Measurements from ENCODE around the gene DTX3.
"Not testable (repeated sequence)": the region's sequence is repeated elsewhere in the genome, so short reads cannot be mapped to it uniquely, and the experiment has no call there.

Gene DTX3

GRCh38 chr12:57611827-57612710, 7.4 kb downstream of the DTX3 start:
- Histone ChIP-seq H3K4me1 (ENCODE audit: control insufficient read depth, insufficient read depth, low read length, poor library complexity, severe bottlenecking) (peaks cover 20% of the 10 kb centered on the region), H3K27me3 (replicated peaks; ENCODE audit: control insufficient read depth, insufficient read depth, low read length, poor library complexity, severe bottlenecking) (peaks cover 8% of the 10 kb centered on the region), H3K27ac (ENCODE audit: insufficient read depth, low read length, poor library complexity, severe bottlenecking) (no peak overlapping the region), H3K36me3 (ENCODE audit: control insufficient read depth, insufficient read depth, low read length) (no peaks in the 10 kb centered on the region), H3K9me3 (ENCODE audit: control insufficient read depth, low read length) (no peaks in the 10 kb centered on the region), H3K4me3 (ENCODE audit: insufficient read depth, low read depth, low read length, poor library complexity, severe bottlenecking) (peak overlapping the region; percentile 59)
- no peak for DNase-seq

GRCh38 chr12:57612711-57613426, 8.2 kb downstream of the DTX3 start:
- no peak overlapping the region for H3K4me3 ChIP-seq (ENCODE audit: insufficient read depth, low read depth, low read length, poor library complexity, severe bottlenecking)
- H3K36me3 ChIP-seq (ENCODE audit: control insufficient read depth, insufficient read depth, low read length), result no peaks in the 10 kb centered on the region
- DNase-seq, result no peak
- H3K4me1 ChIP-seq (ENCODE audit: control insufficient read depth, insufficient read depth, low read length, poor library complexity, severe bottlenecking), result peaks cover 20% of the 10 kb centered on the region
- H3K27me3 ChIP-seq (replicated peaks; ENCODE audit: control insufficient read depth, insufficient read depth, low read length, poor library complexity, severe bottlenecking), result peaks cover 14% of the 10 kb centered on the region
- no peak overlapping the region for H3K27ac ChIP-seq (ENCODE audit: insufficient read depth, low read length, poor library complexity, severe bottlenecking)
- H3K9me3 ChIP-seq (ENCODE audit: control insufficient read depth, low read length), result no peaks in the 10 kb centered on the region

- H3K36me3 ChIP-seq (ENCODE audit: control insufficient read depth, insufficient read depth, low read length), result no peaks in the 10 kb centered on the region
- H3K27ac ChIP-seq (ENCODE audit: insufficient read depth, low read length, poor library complexity, severe bottlenecking), result no peak overlapping the region
- H3K9me3 ChIP-seq (ENCODE audit: control insufficient read depth, low read length), result no peaks in the 10 kb centered on the region
- H3K4me3 ChIP-seq (ENCODE audit: insufficient read depth, low read depth, low read length, poor library complexity, severe bottlenecking), result no peak overlapping the region
- peaks cover 20% of the 10 kb centered on the region for H3K4me1 ChIP-seq (ENCODE audit: control insufficient read depth, insufficient read depth, low read length, poor library complexity, severe bottlenecking)
- H3K27me3 ChIP-seq (replicated peaks; ENCODE audit: control insufficient read depth, insufficient read depth, low read length, poor library complexity, severe bottlenecking), result peaks cover 17% of the 10 kb centered on the region
- no peak for DNase-seq
These were observed 8.9 kb downstream of the DTX3 start for GRCh38 chr12:57613427-57614109.

DNA sequence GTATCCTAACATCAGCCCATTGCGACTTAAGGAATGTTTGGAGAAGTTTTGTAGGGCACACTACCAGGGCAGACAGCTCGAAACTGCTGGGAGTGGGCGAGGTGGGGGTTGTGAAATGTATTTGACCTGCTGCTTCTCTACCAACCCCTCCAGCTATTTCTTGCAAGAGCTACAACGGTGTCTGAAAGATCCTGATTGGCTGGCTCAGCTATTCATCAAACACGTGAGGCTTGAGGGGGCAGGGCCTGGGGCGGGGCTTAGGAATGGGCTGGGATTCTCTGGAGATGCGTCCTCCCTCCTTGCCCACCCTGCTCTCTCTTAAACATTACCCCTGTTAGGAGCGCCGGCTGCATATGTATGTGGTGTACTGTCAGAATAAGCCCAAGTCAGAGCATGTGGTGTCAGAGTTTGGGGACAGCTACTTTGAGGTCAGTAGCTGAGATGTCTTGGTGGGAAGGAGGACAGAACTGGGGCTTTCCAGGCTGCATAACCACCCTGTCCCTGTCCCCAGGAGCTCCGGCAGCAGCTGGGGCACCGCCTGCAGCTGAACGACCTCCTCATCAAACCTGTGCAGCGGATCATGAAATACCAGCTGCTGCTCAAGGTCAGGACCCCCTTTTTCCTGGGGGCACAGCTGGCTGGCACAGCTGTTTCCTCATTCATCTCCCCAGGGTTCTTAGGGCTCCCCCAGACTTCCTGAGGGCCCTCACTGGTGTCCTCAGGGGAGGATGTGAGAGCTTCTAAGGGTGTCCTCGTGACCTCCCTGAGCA, 9.7 kb downstream of the DTX3 start:
- Histone ChIP-seq H3K9me3 (ENCODE audit: control insufficient read depth, low read length) (no peaks in the 10 kb centered on the region), H3K4me1 (ENCODE audit: control insufficient read depth, insufficient read depth, low read length, poor library complexity, severe bottlenecking) (peaks cover 21% of the 10 kb centered on the region), H3K27me3 (replicated peaks; ENCODE audit: control insufficient read depth, insufficient read depth, low read length, poor library complexity, severe bottlenecking) (peaks cover 24% of the 10 kb centered on the region), H3K36me3 (ENCODE audit: control insufficient read depth, insufficient read depth, low read length) (no peaks in the 10 kb centered on the region), H3K27ac (ENCODE audit: insufficient read depth, low read length, poor library complexity, severe bottlenecking) (no peak overlapping the region), H3K4me3 (ENCODE audit: insufficient read depth, low read depth, low read length, poor library complexity, severe bottlenecking) (no peak overlapping the region)
- DNase-seq, result no peak

DNA sequence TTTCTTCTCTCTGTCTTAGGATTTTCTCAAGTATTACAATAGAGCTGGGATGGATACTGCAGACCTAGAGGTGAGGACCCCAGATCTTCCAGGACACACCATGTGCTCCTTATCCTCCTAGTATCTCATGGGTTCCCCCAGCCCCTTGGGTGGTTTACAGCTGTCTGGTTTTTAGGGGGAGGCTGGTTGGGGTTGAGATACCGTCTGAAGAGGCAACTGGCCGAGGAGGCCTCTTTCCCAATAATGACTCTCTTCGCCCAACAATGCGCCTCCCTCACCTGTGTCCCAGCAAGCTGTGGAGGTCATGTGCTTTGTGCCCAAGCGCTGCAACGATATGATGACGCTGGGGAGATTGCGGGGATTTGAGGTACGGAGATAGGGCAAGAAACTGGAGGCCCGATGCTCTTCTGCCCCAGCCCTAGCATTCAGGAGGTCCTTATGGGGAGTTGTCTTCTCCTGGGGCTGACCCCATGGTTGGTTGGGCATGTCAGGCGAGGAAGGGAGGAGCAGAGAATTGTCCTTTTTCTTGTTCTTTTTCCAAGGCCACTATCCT, 10.4 kb downstream of the DTX3 start:
- Histone ChIP-seq H3K27me3 (replicated peaks; ENCODE audit: control insufficient read depth, insufficient read depth, low read length, poor library complexity, severe bottlenecking) (peaks cover 30% of the 10 kb centered on the region), H3K36me3 (ENCODE audit: control insufficient read depth, insufficient read depth, low read length) (no peaks in the 10 kb centered on the region), H3K9me3 (ENCODE audit: control insufficient read depth, low read length) (no peaks in the 10 kb centered on the region), H3K4me1 (ENCODE audit: control insufficient read depth, insufficient read depth, low read length, poor library complexity, severe bottlenecking) (peaks cover 27% of the 10 kb centered on the region), H3K4me3 (ENCODE audit: insufficient read depth, low read depth, low read length, poor library complexity, severe bottlenecking) (no peak overlapping the region), H3K27ac (ENCODE audit: insufficient read depth, low read length, poor library complexity, severe bottlenecking) (no peak overlapping the region)
- DNase-seq, result no peak

DNA sequence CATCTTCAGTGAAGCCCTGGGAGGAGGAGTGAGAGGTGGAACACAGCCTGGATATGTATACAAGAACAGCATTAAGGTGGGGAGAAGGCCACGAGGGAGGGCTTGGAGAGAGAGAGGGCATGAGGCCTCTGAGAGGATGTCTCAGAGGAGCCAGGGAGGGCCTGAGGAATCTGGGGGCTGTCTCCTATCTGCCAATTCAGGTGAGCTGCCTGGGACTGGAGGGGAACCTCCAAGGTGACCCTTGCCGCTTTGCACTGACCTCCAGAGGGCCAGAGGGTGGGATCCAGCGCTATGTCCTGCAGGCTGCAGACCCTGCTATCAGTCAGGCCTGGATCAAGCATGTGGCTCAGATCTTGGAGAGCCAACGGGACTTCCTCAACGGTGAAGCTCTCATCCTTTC, 11.0 kb downstream of the DTX3 start:
- Histone ChIP-seq H3K27ac (ENCODE audit: insufficient read depth, low read length, poor library complexity, severe bottlenecking) (no peak overlapping the region), H3K27me3 (replicated peaks; ENCODE audit: control insufficient read depth, insufficient read depth, low read length, poor library complexity, severe bottlenecking) (peaks cover 35% of the 10 kb centered on the region), H3K9me3 (ENCODE audit: control insufficient read depth, low read length) (no peaks in the 10 kb centered on the region), H3K4me1 (ENCODE audit: control insufficient read depth, insufficient read depth, low read length, poor library complexity, severe bottlenecking) (peaks cover 27% of the 10 kb centered on the region), H3K36me3 (ENCODE audit: control insufficient read depth, insufficient read depth, low read length) (no peaks in the 10 kb centered on the region), H3K4me3 (ENCODE audit: insufficient read depth, low read depth, low read length, poor library complexity, severe bottlenecking) (no peak overlapping the region)
- DNase-seq, result no peak

DNA sequence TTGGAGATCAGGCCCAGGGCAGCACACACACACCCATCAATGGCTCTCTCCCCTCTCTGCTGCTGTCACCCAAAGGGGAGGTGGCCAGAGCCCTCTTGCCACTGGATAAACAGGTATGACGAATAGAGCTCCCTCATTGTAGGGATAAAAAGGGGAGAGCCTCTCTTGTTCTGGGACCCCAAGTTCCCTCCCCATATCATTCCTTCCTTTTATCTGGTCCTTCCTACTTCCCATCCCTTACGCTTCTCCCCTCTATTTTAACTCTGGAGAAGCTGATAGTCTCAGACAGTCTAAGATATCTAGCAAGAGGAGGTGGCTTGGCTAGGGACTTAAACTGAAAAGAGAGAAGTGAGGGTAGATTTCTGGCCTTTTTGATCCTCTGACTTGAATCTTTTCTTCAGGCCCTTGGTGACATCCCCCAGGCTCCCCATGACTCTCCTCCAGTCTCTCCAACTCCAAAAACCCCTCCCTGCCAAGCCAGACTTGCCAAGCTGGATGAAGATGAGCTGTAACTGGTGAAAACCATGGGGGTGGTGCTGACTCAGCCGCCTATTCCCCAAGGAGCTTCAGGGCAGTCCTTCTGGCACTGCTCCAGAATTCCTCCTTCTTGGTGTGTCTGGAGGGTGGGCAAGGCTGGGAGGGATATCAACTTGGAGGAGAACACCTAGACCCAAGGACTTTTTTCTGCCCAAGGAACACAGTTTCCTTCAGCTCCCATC, 11.9 kb downstream of the DTX3 start:
- H3K36me3 ChIP-seq (ENCODE audit: control insufficient read depth, insufficient read depth, low read length), result no peaks in the 10 kb centered on the region
- peaks cover 41% of the 10 kb centered on the region for H3K27me3 ChIP-seq (replicated peaks; ENCODE audit: control insufficient read depth, insufficient read depth, low read length, poor library complexity, severe bottlenecking)
- peaks cover 27% of the 10 kb centered on the region for H3K4me1 ChIP-seq (ENCODE audit: control insufficient read depth, insufficient read depth, low read length, poor library complexity, severe bottlenecking)
- no peak overlapping the region for H3K27ac ChIP-seq (ENCODE audit: insufficient read depth, low read length, poor library complexity, severe bottlenecking)
- no peak for DNase-seq
- no peaks in the 10 kb centered on the region for H3K9me3 ChIP-seq (ENCODE audit: control insufficient read depth, low read length)
- H3K4me3 ChIP-seq (ENCODE audit: insufficient read depth, low read depth, low read length, poor library complexity, severe bottlenecking), result no peak overlapping the region

- Histone ChIP-seq H3K9me3 (ENCODE audit: control insufficient read depth, low read length) (no peaks in the 10 kb centered on the region), H3K4me3 (ENCODE audit: insufficient read depth, low read depth, low read length, poor library complexity, severe bottlenecking) (no peak overlapping the region), H3K4me1 (ENCODE audit: control insufficient read depth, insufficient read depth, low read length, poor library complexity, severe bottlenecking) (peaks cover 27% of the 10 kb centered on the region), H3K36me3 (ENCODE audit: control insufficient read depth, insufficient read depth, low read length) (no peaks in the 10 kb centered on the region), H3K27me3 (replicated peaks; ENCODE audit: control insufficient read depth, insufficient read depth, low read length, poor library complexity, severe bottlenecking) (peaks cover 51% of the 10 kb centered on the region), H3K27ac (ENCODE audit: insufficient read depth, low read length, poor library complexity, severe bottlenecking) (no peak overlapping the region)
- no peak for DNase-seq
These were observed 13.3 kb downstream of the DTX3 start for GRCh38 chr12:57617942-57618341.

GRCh38 chr12:57618431-57618830, 13.8 kb downstream of the DTX3 start:
- H3K4me3 ChIP-seq (ENCODE audit: insufficient read depth, low read depth, low read length, poor library complexity, severe bottlenecking); H3K36me3 ChIP-seq (ENCODE audit: control insufficient read depth, insufficient read depth, low read length); H3K9me3 ChIP-seq (ENCODE audit: control insufficient read depth, low read length); H3K27ac ChIP-seq (ENCODE audit: insufficient read depth, low read length, poor library complexity, severe bottlenecking); DNase-seq: not testable (repeated sequence)
- Histone ChIP-seq H3K27me3 (replicated peaks; ENCODE audit: control insufficient read depth, insufficient read depth, low read length, poor library complexity, severe bottlenecking) (peaks cover 56% of the 10 kb centered on the region), H3K4me1 (ENCODE audit: control insufficient read depth, insufficient read depth, low read length, poor library complexity, severe bottlenecking) (peaks cover 27% of the 10 kb centered on the region)

Data from effector memory CD4-positive, alpha-beta T cell (primary cell).